AG09319 (cell line): ENCODE data around the gene AHNAK.

Experiments used
- DNase-seq: peaks from one replicate; pipeline ENCODE4 v3.0.0-alpha.2; 2010; ENCODE audit warnings: low read depth; ENCODE audit errors: extremely low read depth
- CTCF ChIP-seq: IDR thresholded peaks from 2 replicates; pipeline ENCODE4 v1.5.1; 2011; ENCODE audit warnings: low read depth, mild to moderate bottlenecking, inconsistent platforms, low read length, moderate library complexity

Gene AHNAK

GRCh38 chr11:62427630-62428233 lies 118.9 kb downstream of the AHNAK start:
- no peak for TF ChIP-seq CTCF
- no peak for DNase-seq

- no peak for DNase-seq
- no peak for TF ChIP-seq CTCF
Measured at GRCh38 chr11:62423012-62423411, 123.6 kb downstream of the AHNAK start.

- no peak for DNase-seq
- no peak for TF ChIP-seq CTCF
Measured at GRCh38 chr11:62421996-62422395, 124.6 kb downstream of the AHNAK start.

- DNase-seq, result no peak
- no peak for TF ChIP-seq CTCF
Measured at GRCh38 chr11:62420882-62421281, 125.7 kb downstream of the AHNAK start.

GRCh38 chr11:62419943-62420342 lies 126.7 kb downstream of the AHNAK start:
- TF ChIP-seq CTCF, result no peak
- no peak for DNase-seq

GRCh38 chr11:62419314-62419929 lies 127.2 kb downstream of the AHNAK start:
- no peak for DNase-seq
- TF ChIP-seq CTCF, result no peak

GRCh38 chr11:62418733-62419132 lies 127.9 kb downstream of the AHNAK start, which contains the start of gene SCGB1A1:
TSS of gene SCGB1A1 (plus strand) at chr11:62419033. CDS start at chr11:62419096, 63 bp downstream.
- no peak for DNase-seq
- no peak for TF ChIP-seq CTCF
